HL-60 (cell line): ENCODE results near the gene HERC4.
"Not testable (repeated sequence)": the region's sequence is repeated elsewhere in the genome, so short reads cannot be mapped to it uniquely, and the experiment has no call there.

Experiments
- DNase-seq, 2 experiments: peaks; one replicate each; pipeline ENCODE4 v3.0.0-alpha.2; 2010 to 2020; ENCODE audit warnings: low read depth in 1 of 2, low spot score in 1 of 2
- H3K27ac ChIP-seq: fragments of 250-450 bp; sonication (Bioruptor Pico); replicated peaks from 2 replicates; pipeline ENCODE4 v1.5.1; 2020; ENCODE audit warnings: mild to moderate bottlenecking, moderate library complexity
- H3K27me3 ChIP-seq: fragments of 250-450 bp; sonication (Bioruptor Pico); 2 replicates; pipeline ENCODE4 v1.5.1; 2021; ENCODE audit warnings: mild to moderate bottlenecking, moderate library complexity; ENCODE audit not compliant: insufficient read depth, poor library complexity, severe bottlenecking
- H3K4me3 ChIP-seq: replicated peaks from 2 replicates; pipeline ENCODE4 v1.5.1; 2011; ENCODE audit warnings: mild to moderate bottlenecking, control low read depth, low read length; ENCODE audit not compliant: insufficient read depth
- CTCF ChIP-seq: IDR thresholded peaks from one replicate; pipeline ENCODE4 v1.5.1; 2011; ENCODE audit warnings: low read length, control low read depth, inconsistent platforms; ENCODE audit not compliant: insufficient read depth
- GABPA ChIP-seq: IDR thresholded peaks from 2 replicates; pipeline ENCODE4 v1.6.1; 2012; ENCODE audit warnings: low read depth
- POLR2AphosphoS5 ChIP-seq: IDR thresholded peaks from 2 replicates; pipeline ENCODE4 v1.6.1; 2012; ENCODE audit warnings: low read depth
- REST ChIP-seq: IDR thresholded peaks from 2 replicates; pipeline ENCODE4 v1.6.1; 2012; ENCODE audit warnings: low read depth; ENCODE audit not compliant: insufficient replicate concordance
- SPI1 ChIP-seq: IDR thresholded peaks from 2 replicates; pipeline ENCODE4 v1.6.1; 2012; ENCODE audit warnings: low read depth, mild to moderate bottlenecking, borderline replicate concordance

Gene HERC4

GRCh38 chr10:68023292-68023691, 51.8 kb downstream of the HERC4 start:
- no peak for DNase-seq
- Histone ChIP-seq H3K27ac (no peak overlapping the region), H3K4me3 (no peak overlapping the region), H3K27me3 (no peaks in the 10 kb centered on the region)
- TF ChIP-seq POLR2AphosphoS5 (no peak), SPI1 (no peak), CTCF (no peak), GABPA (no peak), REST (no peak)

- H3K4me3 ChIP-seq, H3K27me3 ChIP-seq, DNase-seq, H3K27ac ChIP-seq: not testable (repeated sequence)
Measured at GRCh38 chr10:68022324-68022723, 52.8 kb downstream of the HERC4 start.

- not testable (repeated sequence) for H3K27me3 ChIP-seq, H3K4me3 ChIP-seq, H3K27ac ChIP-seq, DNase-seq
Measured at GRCh38 chr10:68016519-68016918, 58.6 kb downstream of the HERC4 start.

GRCh38 chr10:68010426-68010940, 64.6 kb downstream of the HERC4 start:
- Histone ChIP-seq H3K27me3 (no peaks in the 10 kb centered on the region), H3K4me3 (no peak overlapping the region), H3K27ac (no peak overlapping the region)
- DNase-seq, result no peak
- TF ChIP-seq POLR2AphosphoS5 (no peak), GABPA (no peak), SPI1 (no peak), REST (no peak), CTCF (no peak)

GRCh38 chr10:68007356-68007755, 67.7 kb downstream of the HERC4 start:
- TF ChIP-seq SPI1, result no peak
- no peak for TF ChIP-seq POLR2AphosphoS5
- TF ChIP-seq CTCF, result no peak
- no peak for TF ChIP-seq REST
- no peak for TF ChIP-seq GABPA
- Histone ChIP-seq H3K27me3 (no peaks in the 10 kb centered on the region), H3K27ac (no peak overlapping the region), H3K4me3 (no peak overlapping the region)
- no peak for DNase-seq
